ENCODE results near the gene DMRT2.

DMRT2 gene

GRCh38 chr9:1086517-1086916 is 36.4 kb downstream of the DMRT2 start:
- ATAC-seq, result no peak

GRCh38 chr9:1087120-1087881 is 37.1 kb downstream of the DMRT2 start:
- TF ChIP-seq ZC3H10 (CRISPR knock-in tag; IDR thresholded peaks at IDR 0.05), result no peak
- TF ChIP-seq OSR1 (CRISPR knock-in tag; IDR thresholded peaks at IDR 0.05), result no peak
- TF ChIP-seq TOX (CRISPR knock-in tag; IDR thresholded peaks at IDR 0.05; ENCODE audit: borderline replicate concordance), result no peak
- TF ChIP-seq ESRRG (CRISPR knock-in tag; IDR thresholded peaks at IDR 0.05), result no peak
- ATAC-seq, result no peak

More at GRCh38 chr9:1086517-1086916, 36.4 kb downstream of the DMRT2 start:
- TF ChIP-seq TOX (CRISPR knock-in tag; IDR thresholded peaks at IDR 0.05; ENCODE audit: borderline replicate concordance) (no peak), ZC3H10 (CRISPR knock-in tag; IDR thresholded peaks at IDR 0.05) (no peak), CSDC2 (CRISPR knock-in tag; IDR thresholded peaks at IDR 0.05) (no peak), ISL1 (CRISPR knock-in tag; IDR thresholded peaks at IDR 0.05) (no peak), RARB (CRISPR knock-in tag; IDR thresholded peaks at IDR 0.05) (no peak), SNAI2 (CRISPR knock-in tag; IDR thresholded peaks at IDR 0.05) (no peak), ZNF565 (CRISPR knock-in tag; conservative IDR thresholded peaks at IDR 0.05; ENCODE audit: low read depth) (no peak)

- TF ChIP-seq TOX (CRISPR knock-in tag; IDR thresholded peaks at IDR 0.05; ENCODE audit: borderline replicate concordance), result no peak
- TF ChIP-seq BACH2 (CRISPR knock-in tag; IDR thresholded peaks at IDR 0.05; ENCODE audit: borderline replicate concordance), result no peak
- TF ChIP-seq CSDC2 (CRISPR knock-in tag; IDR thresholded peaks at IDR 0.05), result no peak
- TF ChIP-seq CREB5 (CRISPR knock-in tag; IDR thresholded peaks at IDR 0.05; ENCODE audit: low read depth), result no peak
- TF ChIP-seq ZC3H10 (CRISPR knock-in tag; IDR thresholded peaks at IDR 0.05), result no peak
- TF ChIP-seq CSRNP3 (CRISPR knock-in tag; IDR thresholded peaks at IDR 0.05), result no peak
- no peak for TF ChIP-seq TSHZ2 (CRISPR knock-in tag; IDR thresholded peaks at IDR 0.05)
- TF ChIP-seq ZNF565 (CRISPR knock-in tag; conservative IDR thresholded peaks at IDR 0.05; ENCODE audit: low read depth), result no peak
- TF ChIP-seq RARB (CRISPR knock-in tag; IDR thresholded peaks at IDR 0.05), result no peak
- TF ChIP-seq POU6F1 (CRISPR knock-in tag; IDR thresholded peaks at IDR 0.05; ENCODE audit: borderline replicate concordance, low read depth), result no peak
- no peak for TF ChIP-seq SNAI2 (CRISPR knock-in tag; IDR thresholded peaks at IDR 0.05)
- no peak for TF ChIP-seq OSR1 (CRISPR knock-in tag; IDR thresholded peaks at IDR 0.05)
- no peak for TF ChIP-seq ARNTL (CRISPR knock-in tag; IDR thresholded peaks at IDR 0.05; ENCODE audit: borderline replicate concordance, low read depth)
- no peak for TF ChIP-seq GLIS3 (CRISPR knock-in tag; IDR thresholded peaks at IDR 0.05)
- no peak for ATAC-seq
These were observed 44.6 kb downstream of the DMRT2 start for GRCh38 chr9:1094749-1095148.

- no peak for ATAC-seq
- TF ChIP-seq TSHZ2 (CRISPR knock-in tag; IDR thresholded peaks at IDR 0.05) (no peak), POU6F1 (CRISPR knock-in tag; IDR thresholded peaks at IDR 0.05; ENCODE audit: borderline replicate concordance, low read depth) (no peak), ZC3H10 (CRISPR knock-in tag; IDR thresholded peaks at IDR 0.05) (no peak), ESRRG (CRISPR knock-in tag; IDR thresholded peaks at IDR 0.05) (no peak), CSRNP3 (CRISPR knock-in tag; IDR thresholded peaks at IDR 0.05) (no peak), RARB (CRISPR knock-in tag; IDR thresholded peaks at IDR 0.05) (no peak), PPARA (CRISPR knock-in tag; IDR thresholded peaks at IDR 0.05; ENCODE audit: borderline replicate concordance) (no peak), ZFP30 (CRISPR knock-in tag; IDR thresholded peaks at IDR 0.05) (no peak), ZNF565 (CRISPR knock-in tag; conservative IDR thresholded peaks at IDR 0.05; ENCODE audit: low read depth) (no peak), SNAI2 (CRISPR knock-in tag; IDR thresholded peaks at IDR 0.05) (no peak), OSR1 (CRISPR knock-in tag; IDR thresholded peaks at IDR 0.05) (no peak)
These were observed 46.2 kb downstream of the DMRT2 start for GRCh38 chr9:1096155-1096964.
